H1 (cell line): ENCODE measurements around the gene AKT1. TPM values are rescaled to one million over a fixed set of nuclear protein-coding genes. Genes with fewer than 3 reads are reported as not detected.

ENCODE experiments used
- CTCF ChIA-PET: fragments of 300-600 bp; sonication (Branson Sonifier 250); formaldehyde crosslinking; loops from one replicate; lab custom pipeline; 2021; ENCODE audit not compliant: partially characterized antibody; lab: Charles Lee
- POLR2A ChIA-PET: fragments of 300-600 bp; sonication (Branson Sonifier 250); formaldehyde crosslinking; loops from one replicate; lab custom pipeline; 2021; ENCODE audit warnings: inconsistent platforms; ENCODE audit not compliant: partially characterized antibody; lab: Charles Lee
- DNase-seq, 2 experiments: peaks; one replicate each; pipeline versions ENCODE4 v3.0.0 to v3.0.0-alpha.2; 2010 to 2022; ENCODE audit warnings: low spot score in 2 of 2, low read depth in 1 of 2, mixed read lengths in 1 of 2
- FAIRE-seq: peaks from 2 replicates; lab custom pipeline; 2011; peaks lifted over from hg19 to GRCh38; lab: Jason Lieb, UNC
- H2AFZ ChIP-seq: 2 replicates; pipeline ENCODE4 v1.8.1; 2012; ENCODE audit warnings: low read length, inconsistent platforms
- H2AK5ac ChIP-seq: 2 replicates; pipeline ENCODE4 v1.6.1; 2013; ENCODE audit warnings: low read depth, low read length
- H2BK120ac ChIP-seq: replicated peaks from 2 replicates; pipeline ENCODE3; 2013; ENCODE audit warnings: low read depth, low read length, inconsistent platforms
- H2BK12ac ChIP-seq: 2 replicates; pipeline ENCODE4 v1.6.1; 2013; ENCODE audit warnings: low read depth, low read length
- H2BK15ac ChIP-seq: 2 replicates; pipeline ENCODE4 v1.6.1; 2013; ENCODE audit warnings: low read length
- H2BK20ac ChIP-seq: 2 replicates; pipeline ENCODE4 v1.6.1; 2013; ENCODE audit warnings: low read length
- H2BK5ac ChIP-seq: 2 replicates; pipeline ENCODE4 v1.6.1; 2013; ENCODE audit warnings: low read depth, low read length
- H3K14ac ChIP-seq: 2 replicates; pipeline ENCODE4 v1.6.1; 2013; ENCODE audit warnings: inconsistent platforms; ENCODE audit not compliant: insufficient read length
- H3K18ac ChIP-seq: 2 replicates; pipeline ENCODE4 v1.6.1; 2013; ENCODE audit warnings: low read length; ENCODE audit errors: extremely low read depth
- H3K23ac ChIP-seq: 2 replicates; pipeline ENCODE4 v1.6.1; 2013; ENCODE audit warnings: inconsistent platforms; ENCODE audit not compliant: insufficient read length
- H3K23me2 ChIP-seq: 2 replicates; pipeline ENCODE4 v1.6.1; 2013; ENCODE audit warnings: low read depth, low read length
- H3K27ac ChIP-seq: 2 replicates; pipeline ENCODE4 v1.6.1; 2011; ENCODE audit warnings: low read depth, low read length, inconsistent platforms
- H3K27me3 ChIP-seq, 4 experiments: replicated peaks in 1 of 4; 1 replicate in 1 of 4; 2 replicates in 3 of 4; pipeline versions ENCODE4 v1.6.1 to v1.8.1; 2011 to 2013; ENCODE audit warnings: low read length in 3 of 4, mild to moderate bottlenecking in 3 of 4, inconsistent platforms in 2 of 4, mixed read lengths in 2 of 4, moderate library complexity in 1 of 4; ENCODE audit not compliant: control insufficient read depth in 3 of 4, insufficient read depth in 3 of 4; ENCODE audit errors: extremely low read depth in 1 of 4
- H3K36me3 ChIP-seq, 4 experiments: 2 replicates each; pipeline versions ENCODE4 v1.6.1 to v1.8.1; 2011 to 2013; ENCODE audit warnings: mild to moderate bottlenecking in 4 of 4, low read length in 3 of 4, moderate library complexity in 2 of 4, control low read depth in 1 of 4, inconsistent platforms in 1 of 4; ENCODE audit not compliant: insufficient read depth in 4 of 4, control insufficient read depth in 2 of 4
- H3K4ac ChIP-seq: replicated peaks from 2 replicates; pipeline ENCODE3; 2013; ENCODE audit warnings: low read length, low read depth, mixed read lengths, inconsistent platforms; ENCODE audit not compliant: insufficient read length
- H3K4me1 ChIP-seq, 4 experiments: replicated peaks in 1 of 4; 1 replicate in 1 of 4; 2 replicates in 3 of 4; pipeline versions ENCODE4 v1.6.1 to v1.8.1; 2011 to 2013; ENCODE audit warnings: low read length in 3 of 4, inconsistent platforms in 2 of 4, mixed read lengths in 1 of 4; ENCODE audit not compliant: insufficient read depth in 4 of 4, control insufficient read depth in 3 of 4
- H3K4me2 ChIP-seq, 2 experiments: 2 replicates each; pipeline versions ENCODE4 v1.6.1 to v1.8.1; 2011 to 2013; ENCODE audit warnings: low read depth in 2 of 2, low read length in 2 of 2, control low read depth in 1 of 2, inconsistent platforms in 1 of 2, mild to moderate bottlenecking in 1 of 2; ENCODE audit not compliant: insufficient read depth in 1 of 2
- H3K4me3 ChIP-seq, 4 experiments: fragments of 200-600, 300-600 bp in 1 of 4; sonication (generic), shearing (Covaris generic), sonication (Bioruptor Twin) in 1 of 4; 2 replicates each; pipeline versions ENCODE4 v1.5.1 to v1.8.1; 2011 to 2016; ENCODE audit warnings: low read length in 4 of 4, low read depth in 3 of 4, control low read depth in 2 of 4, inconsistent platforms in 2 of 4, mild to moderate bottlenecking in 2 of 4, mixed read lengths in 1 of 4, moderate library complexity in 1 of 4; ENCODE audit not compliant: insufficient read depth in 2 of 4; ENCODE audit errors: extremely low read depth in 1 of 4
- H3K56ac ChIP-seq: replicated peaks from 2 replicates; pipeline ENCODE3; 2013; ENCODE audit warnings: low read depth, mild to moderate bottlenecking, mixed read lengths, low read length, inconsistent platforms; ENCODE audit not compliant: insufficient read length
- H3K79me1 ChIP-seq: 2 replicates; pipeline ENCODE4 v1.6.1; 2013; ENCODE audit warnings: low read depth, low read length, control low read depth
- H3K79me2 ChIP-seq, 2 experiments: 2 replicates each; pipeline versions ENCODE4 v1.6.1 to v1.8.1; 2012 to 2013; ENCODE audit warnings: low read length in 2 of 2, mild to moderate bottlenecking in 2 of 2, inconsistent platforms in 1 of 2; ENCODE audit not compliant: insufficient read depth in 2 of 2, control insufficient read depth in 1 of 2
- H3K9ac ChIP-seq, 4 experiments: replicated peaks in 1 of 4; 1 replicate in 1 of 4; 2 replicates in 3 of 4; pipeline versions ENCODE4 v1.6.1 to v1.8.1; 2011 to 2013; ENCODE audit warnings: low read depth in 3 of 4, low read length in 3 of 4, control low read depth in 2 of 4, mild to moderate bottlenecking in 2 of 4, moderate library complexity in 2 of 4, inconsistent platforms in 1 of 4; ENCODE audit errors: extremely low read depth in 1 of 4
- H3K9me3 ChIP-seq, 2 experiments: 2 replicates each; pipeline versions ENCODE4 v1.6.1 to v1.8.1; 2012 to 2013; ENCODE audit warnings: mild to moderate bottlenecking in 2 of 2, moderate library complexity in 2 of 2, control low read depth in 1 of 2, inconsistent platforms in 1 of 2, low read depth in 1 of 2, low read length in 1 of 2, mixed read lengths in 1 of 2; ENCODE audit not compliant: insufficient read depth in 2 of 2
- H4K20me1 ChIP-seq, 2 experiments: replicated peaks in 1 of 2; 2 replicates each; pipeline versions ENCODE3 to v1.8.1; 2011 to 2013; ENCODE audit warnings: inconsistent platforms in 2 of 2, low read length in 2 of 2, mild to moderate bottlenecking in 1 of 2; ENCODE audit not compliant: insufficient read depth in 2 of 2, control insufficient read depth in 1 of 2
- H4K5ac ChIP-seq: 2 replicates; pipeline ENCODE4 v1.6.1; 2013; ENCODE audit warnings: low read length, low read depth, mixed read lengths, inconsistent platforms; ENCODE audit not compliant: insufficient read length
- H4K8ac ChIP-seq: 2 replicates; pipeline ENCODE4 v1.8.0; 2013; ENCODE audit warnings: mild to moderate bottlenecking, moderate library complexity, low read length, inconsistent platforms; ENCODE audit not compliant: insufficient read depth; ENCODE audit errors: extremely low read depth
- H4K91ac ChIP-seq: replicated peaks from 2 replicates; pipeline ENCODE3; 2013; ENCODE audit warnings: low read length, mixed read lengths, inconsistent platforms; ENCODE audit not compliant: insufficient read length
- CBX5 ChIP-seq: fragments of 300-800, 300-1000 bp; sonication (generic); IDR thresholded peaks from 2 replicates; pipeline ENCODE4 v1.7.1; 2016; ENCODE audit warnings: antibody characterized with exemption, low read length, low read depth
- EP300 ChIP-seq, 2 experiments: IDR thresholded peaks; 1 replicate in 1 of 2; 2 replicates in 1 of 2; pipeline ENCODE4 v1.6.1; 2011 to 2012; ENCODE audit warnings: low read depth in 2 of 2, low read length in 2 of 2, mild to moderate bottlenecking in 2 of 2, borderline replicate concordance in 1 of 2, inconsistent platforms in 1 of 2, moderate library complexity in 1 of 2
- GTF2F1 ChIP-seq: IDR thresholded peaks from 2 replicates; pipeline ENCODE4 v1.6.1; 2012; ENCODE audit warnings: low read depth, low read length, improper control_type of control experiment, borderline replicate concordance
- POLR2A ChIP-seq, 2 experiments: IDR thresholded peaks; 1 replicate in 1 of 2; 2 replicates in 1 of 2; pipeline ENCODE4 v1.6.1; 2011; ENCODE audit warnings: low read depth in 2 of 2, low read length in 2 of 2, mild to moderate bottlenecking in 2 of 2; ENCODE audit errors: control extremely low read depth in 1 of 2
- RAD21 ChIP-seq, 2 experiments: IDR thresholded peaks in 1 of 2; conservative IDR thresholded peaks in 1 of 2; 2 replicates each; pipeline ENCODE4 v1.6.1; 2011; ENCODE audit warnings: low read depth in 2 of 2, low read length in 2 of 2, improper control_type of control experiment in 1 of 2, inconsistent platforms in 1 of 2, mild to moderate bottlenecking in 1 of 2, moderate library complexity in 1 of 2
- RNF2 ChIP-seq: fragments of 200-900, 300-1000 bp; sonication (generic); IDR thresholded peaks from 2 replicates; pipeline ENCODE4 v1.7.1; 2016; ENCODE audit warnings: borderline replicate concordance, low read depth, mild to moderate bottlenecking, antibody characterized with exemption, low read length; ENCODE audit not compliant: poor library complexity, severe bottlenecking; ENCODE audit errors: missing control alignments
- TAF1 ChIP-seq: IDR thresholded peaks from 2 replicates; pipeline ENCODE4 v1.6.1; 2011; ENCODE audit warnings: mild to moderate bottlenecking, low read depth, low read length
- WGBS, 2 experiments: shearing (Covaris generic) in 1 of 2; methylation state at CpG; one replicate each; pipeline versions ENCODE4 v1.1.6 to v1.1.7; 2013 to 2015; ENCODE audit warnings: low lambda C conversion rate in 2 of 2, mixed read lengths in 2 of 2, inconsistent platforms in 1 of 2, low coverage in 1 of 2, missing lambda C conversion rate in 1 of 2; ENCODE audit not compliant: insufficient replicate concordance in 2 of 2, insufficient coverage in 1 of 2, insufficient read length in 1 of 2; ENCODE audit errors: extremely low coverage in 1 of 2, missing lambda C conversion rate in 1 of 2; 5-methylcytosine and 5-hydroxymethylcytosine counted together
- polyA plus RNA-seq, 7 experiments: library from polyadenylated mRNA; depleted of rRNA in 3 of 7; stranded (reverse) in 5 of 7; unstranded in 2 of 7; fragments of >200 nt in 5 of 7; fragments of 200-250 nt in 2 of 7; gene quantifications; 1 replicate in 5 of 7; 2 replicates in 1 of 7; 4 replicates in 1 of 7; pipeline versions ENCODE4 v1.2.1 to v1.2.3, GENCODE V29; 2011 to 2013; ENCODE audit warnings: missing spikeins in 2 of 7, mixed read lengths in 2 of 7
- total RNA-seq: library from RNA; stranded (reverse); fragmentation: NEBNext Ultra II Directional; extraction: Animal tissue kit (Norgen Biotek cat#: 25700); gene quantifications from 2 replicates; pipeline ENCODE4 v1.2.1, GENCODE V29; 2021
- TF ChIP-seq, protein P1 (sequence below): IDR thresholded peaks from 2 replicates; pipeline ENCODE4 v1.6.1; 2012; ENCODE audit warnings: inconsistent platforms

Gene AKT1
- total and polyA plus RNA-seq, 2 of the 8 experiments (the other 6 are each of a cell fraction or from before 2014, with no cell fraction given) = 68.1 to 71.5 TPM

DNA sequence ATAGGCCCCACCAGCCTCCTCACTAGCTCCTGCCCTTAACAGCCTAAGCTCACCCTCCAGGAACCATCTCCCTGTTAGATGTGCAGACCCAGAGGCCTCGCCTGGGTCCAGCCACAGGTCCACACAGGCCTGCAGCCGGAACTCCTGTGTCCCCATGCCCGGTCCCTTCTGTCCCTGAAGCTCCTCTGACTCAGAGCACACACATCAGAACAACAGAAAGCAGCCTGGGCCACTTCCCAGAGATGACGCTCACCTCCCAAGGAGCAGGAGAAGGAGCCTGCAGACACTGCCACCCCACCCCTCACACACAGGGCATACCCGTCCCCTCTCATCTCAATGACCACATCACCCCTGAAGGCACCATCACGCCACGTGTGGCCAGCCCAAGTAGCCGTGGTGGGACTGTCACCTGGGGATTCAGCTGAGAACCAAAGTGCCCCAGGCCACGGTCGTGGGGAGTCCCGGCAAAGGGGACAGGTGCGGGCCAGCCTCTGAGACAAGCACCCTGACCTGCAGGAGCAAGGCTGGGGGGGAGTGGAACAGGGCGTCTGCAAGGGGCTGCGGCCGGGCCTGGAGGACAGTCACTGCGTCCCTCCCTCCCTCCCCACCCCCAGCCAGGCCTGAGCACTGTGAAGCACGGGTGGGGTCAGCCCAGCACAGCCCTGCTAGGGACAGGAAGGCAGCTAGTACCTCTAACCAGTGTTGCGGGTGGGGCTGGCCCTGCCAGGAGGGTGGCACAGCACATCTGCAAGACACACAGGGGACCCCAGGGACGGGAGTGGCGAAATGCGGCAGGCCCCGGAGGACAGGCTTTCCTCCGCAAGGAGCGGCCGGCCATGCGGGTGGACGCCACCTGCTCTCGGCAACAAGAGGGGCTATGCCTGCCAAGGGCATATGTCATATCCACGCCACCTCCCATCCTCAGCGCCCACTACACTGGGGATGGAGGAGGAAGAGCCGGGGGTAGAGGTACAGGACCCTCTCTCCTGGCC is 5.5 kb downstream of the AKT1 start:
- H3K27ac ChIP-seq = no peak overlapping the region
- no peak overlapping the region for H2BK120ac ChIP-seq
- H4K20me1 ChIP-seq = peaks cover 26 to 39% of the 10 kb centered on the region in 2 experiments
- DNase-seq = no peak
- H3K4me3 ChIP-seq = no peak overlapping the region
- no peak overlapping the region for H2BK12ac ChIP-seq
- peaks cover 0 to 6% of the 10 kb centered on the region in 2 experiments; a peak in 1 of 4 replicates for H3K79me2 ChIP-seq
- H3K4me1 ChIP-seq = peaks cover 4 to 18% (median 10%) of the 10 kb centered on the region in 4 experiments
- CTCF ChIA-PET = interaction anchor here (4.7 to 11.1 kb wide), 2 partner anchors 11 to 20 kb away, joined by 35 to 110 read pairs; no protein-coding TSS in a partner anchor
- H3K9ac ChIP-seq = no peak overlapping the region
- H3K79me1 ChIP-seq = peaks cover 8% of the 10 kb centered on the region
- no peak overlapping the region for H3K18ac ChIP-seq
- no peak overlapping the region for H3K14ac ChIP-seq
- FAIRE-seq = no peak
- H2AFZ ChIP-seq = no peak overlapping the region
- H2BK20ac ChIP-seq = no peak overlapping the region
- H3K23ac ChIP-seq = no peak overlapping the region
- POLR2A ChIA-PET = interaction anchor here (0.8 to 1.2 kb wide), 2 partner anchors 13 to 37 kb away, joined by 3 read pairs; partner anchors contain the start of gene SIVA1
- peaks cover 0 to 4% (median 0%) of the 10 kb centered on the region in 4 experiments; a peak in 3 of 8 replicates for H3K36me3 ChIP-seq
- H4K8ac ChIP-seq = peak overlapping the region; percentile 57; the same call in 1 of the 2 replicates
- H3K4ac ChIP-seq = no peak overlapping the region
- H2BK15ac ChIP-seq = no peak overlapping the region
- no peak overlapping the region for H3K56ac ChIP-seq
- H2AK5ac ChIP-seq = no peak overlapping the region
- 89% methylated on average over 27 of the region's 31 CpGs; no CpG with 5 or more reads in 1 of the 2 experiments for WGBS, 2 experiments
- no peak overlapping the region for H3K4me2 ChIP-seq
- H4K91ac ChIP-seq = no peak overlapping the region
- no peaks in the 10 kb centered on the region for H3K9me3 ChIP-seq
- H2BK5ac ChIP-seq = no peak overlapping the region
- peaks cover 10% of the 10 kb centered on the region; the same call in 1 of the 2 replicates for H3K23me2 ChIP-seq
- no peak overlapping the region for H4K5ac ChIP-seq
- peaks cover 0 to 6% (median 3%) of the 10 kb centered on the region in 4 experiments; a peak in 1 of 7 replicates for H3K27me3 ChIP-seq
- TF ChIP-seq TAF1 (no peak), GTF2F1 (no peak), RAD21 (IDR thresholded peaks at IDR 0.05 in 1 of 2, conservative IDR thresholded peaks at IDR 0.05 in 1 of 2; ENCODE audit: low read depth in 2 of 2, low read length in 2 of 2) (no peak), EP300 (IDR thresholded peaks at IDR 0.05; ENCODE audit: borderline replicate concordance in 1 of 2, low read depth in 2 of 2, low read length in 2 of 2) (no peak), POLR2A (IDR thresholded peaks at IDR 0.05; ENCODE audit: control extremely low read depth in 1 of 2, low read depth in 2 of 2, low read length in 2 of 2) (no peak), CBX5 (no peak), RNF2 (no peak)
- TF ChIP-seq, protein P1, sequence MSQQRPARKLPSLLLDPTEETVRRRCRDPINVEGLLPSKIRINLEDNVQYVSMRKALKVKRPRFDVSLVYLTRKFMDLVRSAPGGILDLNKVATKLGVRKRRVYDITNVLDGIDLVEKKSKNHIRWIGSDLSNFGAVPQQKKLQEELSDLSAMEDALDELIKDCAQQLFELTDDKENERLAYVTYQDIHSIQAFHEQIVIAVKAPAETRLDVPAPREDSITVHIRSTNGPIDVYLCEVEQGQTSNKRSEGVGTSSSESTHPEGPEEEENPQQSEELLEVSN = no peak
